K562 (cell line): Measurements from ENCODE around the gene CAV1. TPM values are rescaled to one million over a fixed set of nuclear protein-coding genes. Genes with fewer than 3 reads are reported as not detected.

Experiments
- CBFA2T3 ChIP-seq: fragments of 450-650 bp; IDR thresholded peaks from 2 replicates; pipeline ENCODE4 v1.6.1; 2017
- CBX8 ChIP-seq: fragments of 200-600 bp; sonication (generic); IDR thresholded peaks from 2 replicates; pipeline ENCODE4 v1.6.1; 2012; ENCODE audit warnings: borderline replicate concordance, mixed run types, low read depth, mild to moderate bottlenecking, moderate library complexity, mixed read lengths, low read length, control low read depth, inconsistent platforms; ENCODE audit not compliant: poor library complexity, severe bottlenecking; ENCODE audit errors: extremely low read depth
- CHD4 ChIP-seq: fragments of 200-600 bp; sonication (generic); IDR thresholded peaks from 3 replicates; pipeline ENCODE4 v1.6.1; 2012; ENCODE audit warnings: low read depth, mild to moderate bottlenecking, mixed read lengths, low read length, inconsistent platforms; ENCODE audit not compliant: insufficient read depth, insufficient replicate concordance, poor library complexity, severe bottlenecking
- MTA1 ChIP-seq: fragments of 450-650 bp; IDR thresholded peaks from 2 replicates; pipeline ENCODE4 v1.6.1; 2017; ENCODE audit warnings: borderline replicate concordance
- NEUROD1 ChIP-seq: fragments of 150-350 bp; IDR thresholded peaks from 2 replicates; pipeline ENCODE4 v1.6.1; 2014; ENCODE audit warnings: borderline replicate concordance, low read length, low read depth; ENCODE audit not compliant: partially characterized antibody
- PRDM10 ChIP-seq: fragments of 450-650 bp; IDR thresholded peaks from 2 replicates; pipeline ENCODE4 v1.6.1; 2018; ENCODE audit not compliant: partially characterized antibody
- STAG1 ChIP-seq: sonication (generic); formaldehyde crosslinking; IDR thresholded peaks from 2 replicates; pipeline ENCODE4 v1.5.0; 2020; ENCODE audit warnings: missing genetic modification reagents, borderline replicate concordance
- TRIM24 ChIP-seq, 2 experiments: fragments of 450-650 bp; IDR thresholded peaks; 2 replicates each; pipeline ENCODE4 v1.6.1; 2016
- ZBED1 ChIP-seq: IDR thresholded peaks from 2 replicates; pipeline ENCODE4 v1.6.1; 2014
- ZBTB11 ChIP-seq, 3 experiments: fragments of 200-800 bp in 1 of 3; fragments of 250-450 bp in 1 of 3; fragments of 450-650 bp in 1 of 3; sonication (Bioruptor Pico) in 1 of 3; sonication (Bioruptor generic) in 1 of 3; formaldehyde crosslinking in 1 of 3; IDR thresholded peaks; 2 replicates each; pipeline versions ENCODE4 v1.6.1 to v1.8.0; 2016 to 2022; ENCODE audit warnings: mild to moderate bottlenecking in 2 of 3, missing genetic modification characterization in 2 of 3, missing compliant biosample characterization in 1 of 3, moderate library complexity in 1 of 3
- ZBTB7A ChIP-seq: IDR thresholded peaks from 2 replicates; pipeline ENCODE4 v1.6.1; 2011; ENCODE audit warnings: low read depth, mild to moderate bottlenecking, low read length, moderate library complexity, borderline replicate concordance; ENCODE audit not compliant: control insufficient read depth
- ZNF121 ChIP-seq: sonication (generic); formaldehyde crosslinking; conservative IDR thresholded peaks from 2 replicates; pipeline ENCODE4 v1.8.0; 2022; ENCODE audit warnings: missing genetic modification reagents
- ZNF436 ChIP-seq: fragments of 250-450, 450-650 bp; sonication (Bioruptor Pico); formaldehyde crosslinking; IDR thresholded peaks from 2 replicates; pipeline ENCODE4 v1.7.0; 2020; ENCODE audit warnings: mild to moderate bottlenecking
- ZNF592 ChIP-seq: fragments of 450-650 bp; IDR thresholded peaks from 2 replicates; pipeline ENCODE4 v1.6.1; 2017; ENCODE audit warnings: antibody characterized with exemption, mild to moderate bottlenecking
- polyA plus RNA-seq, 8 experiments: library from polyadenylated mRNA; depleted of rRNA in 4 of 8; stranded (reverse) in 5 of 8; unstranded in 3 of 8; fragments of >200 nt; fragmentation: Nextera tagmentation in 2 of 8; fragmentation: Illumina TruSeq in 1 of 8; extraction: Ambion mirVana in 2 of 8; extraction: Trizol in 1 of 8; gene quantifications; 2 replicates each; pipeline versions ENCODE4 v1.2.1 to v1.2.3, GENCODE V29; 2011 to 2014; ENCODE audit warnings: inconsistent platforms in 1 of 8, missing spikeins in 1 of 8
- total RNA-seq, 7 experiments: library from RNA; depleted of rRNA in 6 of 7; stranded (reverse); fragments of >200 nt in 6 of 7; fragmentation: Illumina TruSeq in 2 of 7; extraction: Trizol in 2 of 7; gene quantifications; 2 replicates each; pipeline versions ENCODE4 v1.2.1 to v1.2.3, GENCODE V29; 2011 to 2021; ENCODE audit warnings: low replicate concordance in 1 of 7

The CAV1 gene
- total and polyA plus RNA-seq, 9 of the 15 experiments (the other 6 are each of a cell fraction or from before 2014, with no cell fraction given): 0.08 to 1.5 (median 0.63) TPM

- TF ChIP-seq PRDM10 (peak; percentile 55), CBX8 (no peak), TRIM24 (IDR thresholded peaks at IDR 0.05) (0 out of 4 replicates have a peak, but pooled peaks of 1 of the 2 experiments have one; percentile 13), ZBED1 (0 out of 2 replicates have a peak, but pooled peaks have one; percentile 47), NEUROD1 (no peak), ZBTB11 (CRISPR knock-in tag; IDR thresholded peaks at IDR 0.05) (no peak), MTA1 (no peak), STAG1 (CRISPR knock-in tag) (no peak), CBFA2T3 (peak; percentile 52), ZNF121 (CRISPR knock-in tag) (peak; percentile 16; the same call in 1 of the 2 replicates), ZNF592 (no peak), CHD4 (no peak), ZNF436 (CRISPR knock-in tag) (no peak), ZBTB7A (peak; percentile 96)
Measured at GRCh38 chr7:116525913-116526861, 1.4 kb downstream of the CAV1 start (continued).
